ENCODE data around the gene CDK9. TPM values are rescaled to one million over a fixed set of nuclear protein-coding genes. Genes with fewer than 3 reads are reported as not detected.

Gene CDK9
- total RNA-seq, 3 donors from 2014 or later: 60.0 to 70.4 (median 63.9) TPM

DNA sequence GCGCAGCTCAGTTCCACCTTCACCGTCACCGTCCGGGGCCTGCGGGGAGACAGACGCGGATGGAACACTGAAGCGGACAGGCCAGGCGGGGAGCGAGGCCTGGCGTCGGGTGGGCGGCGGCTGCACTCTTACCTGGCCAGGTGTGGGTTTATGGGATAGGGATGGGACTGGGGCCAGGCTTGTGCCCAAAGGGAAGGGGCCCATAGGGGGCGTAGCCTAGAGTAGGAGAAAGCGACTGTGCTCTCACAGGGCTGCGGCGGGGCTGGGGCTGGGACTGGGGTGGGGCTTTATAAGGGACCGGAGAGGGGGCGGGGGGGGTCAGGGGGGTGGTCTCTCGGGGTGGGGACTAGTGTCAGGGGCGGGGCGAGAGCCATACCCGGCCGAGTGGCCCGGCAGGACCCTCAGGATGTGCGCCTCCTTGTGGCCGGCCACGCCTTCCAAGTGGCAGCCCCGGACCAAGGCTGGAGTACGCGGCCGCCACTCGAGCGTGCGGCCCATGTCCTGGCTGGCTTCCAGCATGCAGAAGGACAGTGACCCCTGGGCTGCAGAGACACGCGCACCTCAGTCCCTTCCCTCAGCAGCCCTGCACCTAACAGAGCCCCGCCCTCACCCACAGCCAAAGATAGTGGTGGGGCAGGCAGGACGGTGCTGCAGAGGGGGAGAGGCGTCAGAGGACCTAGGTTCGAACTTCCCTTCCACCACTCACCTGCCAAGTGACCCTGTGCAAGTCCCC is 39.7 kb downstream of the CDK9 start:
- Histone ChIP-seq H3K4me3 (peak overlapping the region in 1 of 3 donors; percentile 22), H3K4me1 (no peaks in the 10 kb centered on the region), H3K36me3 (no peaks in the 10 kb centered on the region), H3K27ac (peak overlapping the region; percentile 36 to 67), H3K27me3 (no peaks in the 10 kb centered on the region), H3K9me3 (no peaks in the 10 kb centered on the region)
- DNase-seq (ENCODE audit: low spot score in 2 of 2): no peak
- intact Hi-C loops (cut with DNase I; ENCODE audit: low total_unique reads): no loop called here
- TF ChIP-seq POLR2A (IDR thresholded peaks at IDR 0.05): no peak
- TF ChIP-seq POLR2AphosphoS5 (IDR thresholded peaks at IDR 0.05): peak in 1 of 3 donors; percentile 19

DNA sequence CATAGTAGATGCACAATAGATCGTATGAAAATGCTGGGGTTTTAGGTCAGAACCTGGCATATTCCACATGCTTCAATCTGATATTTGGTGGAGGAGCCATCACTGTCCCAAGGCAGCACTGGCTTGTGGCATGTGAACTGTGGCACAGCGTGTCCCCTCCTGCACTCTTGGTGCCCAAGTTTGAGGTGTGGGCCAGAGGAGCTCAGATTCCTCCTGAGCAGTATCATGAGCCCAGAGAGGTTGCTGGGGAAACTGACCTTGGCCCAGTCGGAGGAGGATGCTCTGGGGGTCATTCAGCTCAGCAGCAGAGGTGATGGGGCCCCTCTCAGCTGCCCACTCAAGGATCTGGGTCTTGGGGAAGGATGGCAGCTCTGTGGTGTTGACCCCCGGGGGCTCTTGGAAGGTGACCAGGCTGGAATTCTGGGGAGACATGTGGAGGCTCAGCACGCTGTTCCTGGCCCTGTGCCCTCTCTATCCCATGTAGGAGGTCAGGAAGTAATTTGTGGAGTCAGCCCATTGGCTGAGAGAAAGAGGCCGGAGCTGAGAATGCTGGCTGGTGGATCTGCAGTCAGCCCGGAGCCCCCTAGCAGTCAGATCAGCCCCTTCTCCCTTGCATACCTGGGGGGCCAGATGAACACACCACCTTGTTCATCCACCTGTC is 40.5 kb downstream of the CDK9 start:
- Histone ChIP-seq H3K4me3 (no peak overlapping the region), H3K4me1 (no peaks in the 10 kb centered on the region), H3K27ac (peak overlapping the region in 1 of 2 donors; percentile 67), H3K9me3 (no peaks in the 10 kb centered on the region), H3K27me3 (no peaks in the 10 kb centered on the region), H3K36me3 (no peaks in the 10 kb centered on the region)
- no peak for DNase-seq (ENCODE audit: low spot score in 2 of 2)
- TF ChIP-seq POLR2A (IDR thresholded peaks at IDR 0.05): no peak
- TF ChIP-seq, protein P1, sequence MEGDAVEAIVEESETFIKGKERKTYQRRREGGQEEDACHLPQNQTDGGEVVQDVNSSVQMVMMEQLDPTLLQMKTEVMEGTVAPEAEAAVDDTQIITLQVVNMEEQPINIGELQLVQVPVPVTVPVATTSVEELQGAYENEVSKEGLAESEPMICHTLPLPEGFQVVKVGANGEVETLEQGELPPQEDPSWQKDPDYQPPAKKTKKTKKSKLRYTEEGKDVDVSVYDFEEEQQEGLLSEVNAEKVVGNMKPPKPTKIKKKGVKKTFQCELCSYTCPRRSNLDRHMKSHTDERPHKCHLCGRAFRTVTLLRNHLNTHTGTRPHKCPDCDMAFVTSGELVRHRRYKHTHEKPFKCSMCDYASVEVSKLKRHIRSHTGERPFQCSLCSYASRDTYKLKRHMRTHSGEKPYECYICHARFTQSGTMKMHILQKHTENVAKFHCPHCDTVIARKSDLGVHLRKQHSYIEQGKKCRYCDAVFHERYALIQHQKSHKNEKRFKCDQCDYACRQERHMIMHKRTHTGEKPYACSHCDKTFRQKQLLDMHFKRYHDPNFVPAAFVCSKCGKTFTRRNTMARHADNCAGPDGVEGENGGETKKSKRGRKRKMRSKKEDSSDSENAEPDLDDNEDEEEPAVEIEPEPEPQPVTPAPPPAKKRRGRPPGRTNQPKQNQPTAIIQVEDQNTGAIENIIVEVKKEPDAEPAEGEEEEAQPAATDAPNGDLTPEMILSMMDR (IDR thresholded peaks at IDR 0.05): no peak
- TF ChIP-seq POLR2AphosphoS5 (IDR thresholded peaks at IDR 0.05): no peak
- intact Hi-C loops (cut with DNase I; ENCODE audit: low total_unique reads): no loop called here

DNA sequence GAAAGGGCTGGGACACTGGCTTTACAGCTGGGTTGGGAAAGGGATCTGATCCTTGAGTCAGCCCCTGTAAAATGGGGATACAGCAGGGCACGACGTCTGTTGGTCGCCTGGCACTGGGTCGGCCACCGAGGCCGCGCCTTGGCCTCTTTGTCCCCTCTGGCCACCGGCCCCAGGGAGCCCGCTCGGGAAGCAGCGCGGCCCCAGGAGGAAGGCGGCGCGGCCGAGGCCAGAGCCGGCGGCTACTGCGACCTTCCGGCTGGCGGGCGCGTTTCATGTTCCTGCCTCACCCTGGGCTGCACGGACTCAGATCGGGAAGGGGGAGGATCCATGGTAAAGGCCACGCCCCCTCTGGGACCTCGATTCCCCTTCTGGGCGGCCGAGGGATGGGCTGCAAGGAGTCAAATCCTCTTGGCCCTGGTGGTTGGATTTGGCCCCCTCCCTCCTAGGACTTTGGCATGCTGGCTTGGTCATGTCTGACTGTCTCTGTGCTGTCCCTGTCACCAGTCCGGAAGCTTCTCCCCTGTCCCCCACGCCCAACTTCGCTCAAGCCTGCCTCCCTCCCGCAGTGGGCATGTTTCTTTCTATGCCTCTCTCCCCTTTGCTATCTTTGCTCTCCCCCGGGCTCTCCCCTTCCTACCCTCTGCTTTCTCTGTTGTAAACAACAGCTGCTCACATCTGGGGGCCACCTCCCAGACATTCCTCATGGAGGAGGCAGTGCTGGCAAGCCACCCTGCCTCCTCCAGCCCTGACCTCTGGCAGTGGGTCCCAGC is 42.6 kb downstream of the CDK9 start:
- peak; percentile 54 to 72 for DNase-seq (ENCODE audit: low spot score in 2 of 2)
- Histone ChIP-seq H3K9me3 (no peaks in the 10 kb centered on the region), H3K27me3 (no peaks in the 10 kb centered on the region), H3K36me3 (no peaks in the 10 kb centered on the region), H3K27ac (peak overlapping the region; percentile 63 to 89), H3K4me3 (peak overlapping the region; percentile 31 to 54 (median 38)), H3K4me1 (no peaks in the 10 kb centered on the region)
- intact Hi-C loops (cut with DNase I; ENCODE audit: low total_unique reads): no loop called here
- TF ChIP-seq POLR2A (IDR thresholded peaks at IDR 0.05): no peak
- no peak for TF ChIP-seq POLR2AphosphoS5 (IDR thresholded peaks at IDR 0.05)
- TF ChIP-seq, protein P1 (IDR thresholded peaks at IDR 0.05): no peak

DNA sequence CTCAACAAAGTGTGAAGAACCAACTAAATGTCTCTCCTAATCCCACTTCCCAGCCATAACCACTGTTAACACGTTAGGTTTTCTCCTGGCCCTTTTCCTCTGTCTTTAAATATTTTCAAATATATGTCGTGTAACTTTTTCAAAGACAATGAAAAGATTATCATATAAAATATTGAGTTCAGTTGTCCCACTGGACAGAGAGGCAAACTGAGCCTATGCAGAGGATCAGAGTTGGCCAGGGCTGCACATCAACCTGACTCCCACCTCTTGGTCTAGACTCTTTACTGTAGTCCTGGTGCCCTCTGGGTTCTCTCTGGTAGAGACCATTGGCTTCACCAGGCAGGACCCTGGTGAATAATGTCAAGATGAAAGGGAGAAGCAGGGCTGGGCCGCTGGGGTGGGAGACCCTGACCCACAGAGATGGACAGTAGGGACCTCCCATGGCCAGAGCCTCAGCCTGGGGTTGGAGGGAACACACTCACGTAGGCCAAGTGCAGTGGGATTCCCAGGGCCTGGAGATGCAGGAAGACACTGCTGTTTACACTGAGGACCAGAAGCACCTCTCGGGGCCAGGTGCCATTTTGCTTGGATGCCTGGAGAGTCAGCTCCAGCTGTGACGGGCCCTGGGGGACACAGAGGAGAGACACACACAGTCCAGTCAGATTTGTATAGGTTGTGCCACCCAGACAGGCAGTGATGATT is 43.5 kb downstream of the CDK9 start:
- Histone ChIP-seq H3K4me1 (no peaks in the 10 kb centered on the region), H3K9me3 (no peaks in the 10 kb centered on the region), H3K36me3 (no peaks in the 10 kb centered on the region), H3K4me3 (no peak overlapping the region), H3K27ac (peak overlapping the region; percentile 40 to 87), H3K27me3 (no peaks in the 10 kb centered on the region)
- DNase-seq (ENCODE audit: low spot score in 2 of 2): no peak
- intact Hi-C loops (cut with DNase I; ENCODE audit: low total_unique reads): no loop called here
- TF ChIP-seq POLR2AphosphoS5 (IDR thresholded peaks at IDR 0.05) (no peak), POLR2A (IDR thresholded peaks at IDR 0.05) (no peak)
- TF ChIP-seq, protein P1 (IDR thresholded peaks at IDR 0.05): no peak

DNA sequence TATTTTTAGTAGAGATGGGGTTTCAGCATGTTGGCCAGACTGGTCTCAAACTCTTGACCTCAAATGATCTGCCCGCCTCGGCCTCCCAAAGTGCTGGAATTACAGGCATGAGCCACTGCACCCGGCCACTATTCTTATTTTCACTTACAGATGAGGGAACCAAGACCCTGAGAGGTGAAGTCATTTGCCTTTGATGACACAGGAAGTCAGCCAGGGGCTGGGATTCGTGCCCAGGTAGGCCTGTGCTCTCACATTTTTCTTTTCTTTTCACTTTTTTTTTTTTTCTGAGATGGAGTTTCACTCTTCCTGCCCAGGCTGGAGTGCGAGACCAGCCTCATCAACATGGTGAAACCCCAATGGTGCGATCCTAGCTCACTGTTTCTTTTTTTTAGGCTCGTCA is 46.4 kb downstream of the CDK9 start:
- DNase-seq (ENCODE audit: low spot score in 2 of 2): no peak
- TF ChIP-seq, protein P1 (IDR thresholded peaks at IDR 0.05): no peak
- TF ChIP-seq POLR2AphosphoS5 (IDR thresholded peaks at IDR 0.05) (no peak), POLR2A (IDR thresholded peaks at IDR 0.05) (no peak)
- intact Hi-C loops (cut with DNase I; ENCODE audit: low total_unique reads): no loop called here
- Histone ChIP-seq H3K4me1 (peaks cover 0 to 10% of the 10 kb centered on the region in 2 donors), H3K9me3 (no peaks in the 10 kb centered on the region), H3K27me3 (no peaks in the 10 kb centered on the region), H3K4me3 (no peak overlapping the region), H3K27ac (peak overlapping the region; percentile 54 to 57), H3K36me3 (no peaks in the 10 kb centered on the region)

All from breast epithelium (tissue), 4 donors.